Transverse colon (tissue), 4 donors: ENCODE results near the gene WNK2. TPM values are rescaled to one million over a fixed set of nuclear protein-coding genes. Genes with fewer than 3 reads are reported as not detected.

Experiments
- DNase-seq: peaks from one replicate; pipeline ENCODE4 v3.0.0-alpha.2; 2019
- H3K27ac ChIP-seq, 4 donors: fragments of 200-600 bp; sonication (generic); 2 replicates each; pipeline ENCODE4 v1.5.1; 2016 to 2018; ENCODE audit warnings: inconsistent platforms in 4 of 4
- H3K27me3 ChIP-seq: fragments of 200-600 bp; sonication (generic); 2 replicates; pipeline ENCODE4 v1.5.1; 2017; ENCODE audit warnings: inconsistent platforms
- H3K36me3 ChIP-seq, 4 donors: fragments of 200-600 bp; sonication (generic); 2 replicates each; pipeline ENCODE4 v1.5.1; 2017 to 2019; ENCODE audit warnings: inconsistent platforms in 4 of 4
- H3K4me1 ChIP-seq, 4 donors: fragments of 200-600 bp; sonication (generic); 2 replicates each; pipeline ENCODE4 v1.5.1; 2017 to 2020; ENCODE audit warnings: inconsistent platforms in 4 of 4
- H3K4me3 ChIP-seq, 4 donors: fragments of 200-600 bp; sonication (generic); 1 replicate in 1 of 4; 2 replicates in 3 of 4; pipeline versions ENCODE4 v1.5.1 to v1.6.1; 2017 to 2019; ENCODE audit warnings: inconsistent platforms in 4 of 4
- H3K9me3 ChIP-seq, 2 donors: fragments of 200-600 bp; sonication (generic); 2 replicates each; pipeline ENCODE4 v1.5.1; 2017 to 2019; ENCODE audit warnings: inconsistent platforms in 2 of 2
- EP300 ChIP-seq: sonication (generic); formaldehyde crosslinking; IDR thresholded peaks from one replicate; pipeline ENCODE4 v1.6.1; 2017; ENCODE audit warnings: antibody characterized with exemption, low read depth
- POLR2A ChIP-seq: fragments of 450-650 bp; IDR thresholded peaks from one replicate; pipeline ENCODE4 v1.6.1; 2016; ENCODE audit warnings: antibody characterized with exemption, mild to moderate bottlenecking, moderate library complexity
- POLR2AphosphoS5 ChIP-seq, 3 donors: sonication (generic); formaldehyde crosslinking; IDR thresholded peaks; one replicate each; pipeline ENCODE4 v1.6.1; 2016; ENCODE audit warnings: antibody characterized with exemption in 3 of 3
- whole genome bisulfite sequencing, 2 donors: methylation state at CpG; one replicate each; pipeline ENCODE4 v1.1.5; 2018; ENCODE audit warnings: low coverage in 1 of 2; 5-methylcytosine and 5-hydroxymethylcytosine counted together
- in situ Hi-C, 4 donors: fragments of 200-750 bp; cut with MboI; loops; one replicate each; pipeline versions ENCODE4 v1.15.0 to v1.15.1; 2017; ENCODE audit warnings: low sequenced_read_pairs in 3 of 4, low pct_ligation_motif_present in 1 of 4, low pct_unique_long_range_greater_than_20kb in 1 of 4
- intact Hi-C: fragments of 100-400 bp; cut with DNase I; formaldehyde crosslinking; loops from one replicate; pipeline ENCODE4 v1.15.1; 2023; ENCODE audit warnings: low total_unique reads
- total RNA-seq, 4 donors: library from RNA; depleted of rRNA; stranded (reverse); fragments of >200 nt; gene quantifications; one replicate each; pipeline ENCODE4 v1.1.0, GENCODE V29; 2016
- TF ChIP-seq, protein P1 (sequence below), 5 experiments: fragments of 200-600 bp in 3 of 5; fragments of 450-650 bp in 2 of 5; sonication (generic) in 3 of 5; IDR thresholded peaks; 1 replicate in 2 of 5; 2 replicates in 3 of 5; pipeline ENCODE4 v1.5.1; 2016 to 2017; ENCODE audit warnings: antibody characterized with exemption in 5 of 5, inconsistent platforms in 3 of 5, mild to moderate bottlenecking in 2 of 5, moderate library complexity in 1 of 5

WNK2 gene
- total RNA-seq, 4 donors from 2014 or later: 133 to 618 (median 157) TPM

DNA sequence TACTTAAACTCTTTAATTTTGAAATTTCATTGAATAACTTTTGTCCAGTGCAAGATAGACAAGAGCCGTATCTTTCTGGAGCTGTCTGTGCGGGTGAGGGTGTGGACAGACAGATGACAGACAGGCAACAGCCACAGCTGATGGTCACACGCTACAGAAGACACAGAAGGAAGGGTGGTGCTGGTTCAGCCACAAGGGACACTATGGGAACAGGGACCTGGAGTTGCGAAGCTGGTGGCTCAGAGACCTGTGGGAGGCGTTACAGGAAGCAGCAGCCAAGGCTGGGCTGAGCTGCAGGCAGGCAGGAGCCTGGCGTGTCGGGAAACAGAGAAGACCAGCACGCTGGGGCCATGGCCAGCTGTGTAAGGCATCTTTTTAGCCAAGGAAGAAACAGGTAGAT lies 104.4 kb downstream of the WNK2 start:
- Histone ChIP-seq H3K4me3 (no peak overlapping the region), H3K27me3 (no peaks in the 10 kb centered on the region), H3K9me3 (no peaks in the 10 kb centered on the region), H3K27ac (no peak overlapping the region), H3K36me3 (no peaks in the 10 kb centered on the region), H3K4me1 (no peaks in the 10 kb centered on the region)
- no peak for TF ChIP-seq POLR2A
- TF ChIP-seq, protein P1, sequence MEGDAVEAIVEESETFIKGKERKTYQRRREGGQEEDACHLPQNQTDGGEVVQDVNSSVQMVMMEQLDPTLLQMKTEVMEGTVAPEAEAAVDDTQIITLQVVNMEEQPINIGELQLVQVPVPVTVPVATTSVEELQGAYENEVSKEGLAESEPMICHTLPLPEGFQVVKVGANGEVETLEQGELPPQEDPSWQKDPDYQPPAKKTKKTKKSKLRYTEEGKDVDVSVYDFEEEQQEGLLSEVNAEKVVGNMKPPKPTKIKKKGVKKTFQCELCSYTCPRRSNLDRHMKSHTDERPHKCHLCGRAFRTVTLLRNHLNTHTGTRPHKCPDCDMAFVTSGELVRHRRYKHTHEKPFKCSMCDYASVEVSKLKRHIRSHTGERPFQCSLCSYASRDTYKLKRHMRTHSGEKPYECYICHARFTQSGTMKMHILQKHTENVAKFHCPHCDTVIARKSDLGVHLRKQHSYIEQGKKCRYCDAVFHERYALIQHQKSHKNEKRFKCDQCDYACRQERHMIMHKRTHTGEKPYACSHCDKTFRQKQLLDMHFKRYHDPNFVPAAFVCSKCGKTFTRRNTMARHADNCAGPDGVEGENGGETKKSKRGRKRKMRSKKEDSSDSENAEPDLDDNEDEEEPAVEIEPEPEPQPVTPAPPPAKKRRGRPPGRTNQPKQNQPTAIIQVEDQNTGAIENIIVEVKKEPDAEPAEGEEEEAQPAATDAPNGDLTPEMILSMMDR (IDR thresholded peaks at IDR 0.05): no peak
- TF ChIP-seq POLR2AphosphoS5 (IDR thresholded peaks at IDR 0.05): no peak
- no peak for TF ChIP-seq EP300
- no peak for DNase-seq
- in situ Hi-C loops (no loop called here), intact Hi-C loops (no loop called here)
- WGBS, 2 donors: 76 to 100% methylated on average over 5 to 8 of the region's 8 CpGs

DNA sequence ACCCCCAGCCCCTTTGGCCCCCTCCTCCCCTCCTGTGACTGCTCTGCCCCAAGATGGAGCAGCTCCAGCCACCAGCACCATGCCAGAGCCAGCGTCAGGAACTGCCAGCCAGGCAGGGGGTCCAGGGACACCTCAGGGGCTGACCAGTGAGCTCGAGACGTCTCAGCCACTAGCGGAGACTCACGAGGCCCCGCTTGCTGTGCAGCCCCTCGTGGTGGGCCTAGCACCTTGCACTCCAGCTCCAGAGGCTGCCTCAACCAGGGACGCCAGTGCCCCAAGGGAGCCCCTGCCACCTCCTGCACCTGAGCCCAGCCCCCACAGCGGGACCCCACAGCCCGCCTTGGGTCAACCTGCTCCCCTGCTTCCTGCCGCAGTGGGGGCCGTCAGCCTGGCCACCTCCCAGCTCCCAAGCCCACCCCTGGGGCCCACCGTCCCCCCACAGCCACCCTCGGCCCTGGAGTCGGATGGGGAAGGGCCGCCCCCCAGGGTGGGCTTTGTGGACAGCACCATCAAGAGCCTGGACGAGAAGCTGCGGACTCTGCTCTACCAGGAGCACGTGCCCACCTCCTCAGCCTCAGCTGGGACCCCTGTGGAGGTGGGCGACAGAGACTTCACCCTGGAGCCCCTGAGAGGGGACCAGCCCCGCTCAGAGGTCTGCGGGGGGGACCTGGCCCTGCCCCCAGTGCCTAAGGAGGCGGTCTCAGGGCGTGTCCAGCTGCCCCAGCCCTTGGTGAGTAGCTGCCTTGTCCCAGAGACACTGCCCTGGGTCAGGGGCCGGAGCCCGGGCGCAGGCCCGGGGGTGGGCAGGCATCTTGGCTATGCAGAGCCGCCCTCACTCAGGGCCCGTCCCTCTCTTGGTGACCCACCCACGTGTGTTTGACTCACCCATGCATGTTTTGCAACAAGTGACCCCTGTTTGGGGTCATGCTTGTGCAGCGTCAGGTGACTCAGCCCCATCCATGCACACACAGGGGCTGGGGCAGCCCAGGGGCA lies 105.2 kb downstream of the WNK2 start:
- H3K4me3 ChIP-seq: no peak overlapping the region

DNA sequence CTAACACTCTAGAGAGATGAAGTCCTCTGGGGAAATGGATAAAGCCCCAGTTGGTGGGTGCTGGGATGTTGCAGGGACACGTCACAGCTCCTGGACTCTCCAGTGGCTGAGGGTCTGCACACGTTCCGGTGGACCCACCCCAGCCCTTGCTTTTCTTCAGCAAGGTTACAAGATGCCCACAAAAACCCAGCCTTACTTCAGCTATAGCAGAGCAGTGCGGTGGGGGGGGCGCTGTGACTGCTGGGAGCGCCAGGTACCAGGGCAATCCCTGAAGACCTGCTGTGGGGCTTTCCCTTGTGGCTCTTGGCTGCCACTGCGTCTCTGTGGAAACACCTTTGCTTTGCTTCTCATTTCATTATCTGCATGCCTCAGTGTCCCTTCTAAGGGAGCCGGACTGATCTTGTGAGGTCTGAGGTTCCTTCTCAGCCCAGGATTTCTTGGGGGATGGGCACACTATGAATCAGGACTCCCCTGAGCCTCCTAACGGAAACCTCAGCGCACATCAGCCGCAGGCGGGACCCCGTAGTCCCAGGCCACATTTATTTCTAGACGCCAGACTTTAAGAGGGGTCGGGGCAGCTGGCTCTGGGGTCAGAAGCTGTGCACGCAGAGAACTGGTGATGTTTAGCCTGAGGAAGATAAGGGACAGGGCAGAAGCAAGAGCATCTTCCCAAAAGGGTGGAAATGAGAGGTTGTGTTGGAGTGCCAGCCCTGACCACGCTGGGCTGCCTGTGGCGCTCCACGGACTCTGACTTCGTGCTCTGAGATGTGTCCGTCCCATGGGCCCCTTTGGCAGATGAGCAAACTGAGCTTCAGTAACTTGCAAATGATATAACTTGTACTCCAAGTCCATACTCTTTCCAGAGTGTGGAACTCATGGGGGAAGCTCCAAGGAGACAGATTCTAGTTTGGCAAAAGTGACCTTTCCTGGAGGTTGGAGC lies 106.8 kb downstream of the WNK2 start:
- 82% methylated on average over 21 of the region's 21 CpGs; no CpG with 5 or more reads in 1 of the 2 donors for WGBS, 2 donors
- Histone ChIP-seq H3K27me3 (no peaks in the 10 kb centered on the region), H3K4me1 (peaks cover 0 to 12% (median 4%) of the 10 kb centered on the region in 4 donors), H3K36me3 (no peaks in the 10 kb centered on the region), H3K4me3 (no peak overlapping the region), H3K27ac (no peak overlapping the region), H3K9me3 (no peaks in the 10 kb centered on the region)
- intact Hi-C loops: no loop called here
- no peak for DNase-seq
- no peak for TF ChIP-seq EP300
- in situ Hi-C loops: no loop called here

More for the DNA sequence above, 105.2 kb downstream of the WNK2 start:
- Histone ChIP-seq H3K27me3 (no peaks in the 10 kb centered on the region), H3K27ac (no peak overlapping the region), H3K4me1 (no peaks in the 10 kb centered on the region), H3K36me3 (no peaks in the 10 kb centered on the region), H3K9me3 (no peaks in the 10 kb centered on the region)
- in situ Hi-C loops: no loop called here
- DNase-seq: no peak
- intact Hi-C loops: no loop called here
- no peak for TF ChIP-seq POLR2A
- TF ChIP-seq, protein P1 (IDR thresholded peaks at IDR 0.05): no peak
- TF ChIP-seq POLR2AphosphoS5 (IDR thresholded peaks at IDR 0.05): no peak
- no peak for TF ChIP-seq EP300
- 82% methylated on average over 19 of the region's 32 CpGs; no CpG with 5 or more reads in 1 of the 2 donors for WGBS, 2 donors

DNA sequence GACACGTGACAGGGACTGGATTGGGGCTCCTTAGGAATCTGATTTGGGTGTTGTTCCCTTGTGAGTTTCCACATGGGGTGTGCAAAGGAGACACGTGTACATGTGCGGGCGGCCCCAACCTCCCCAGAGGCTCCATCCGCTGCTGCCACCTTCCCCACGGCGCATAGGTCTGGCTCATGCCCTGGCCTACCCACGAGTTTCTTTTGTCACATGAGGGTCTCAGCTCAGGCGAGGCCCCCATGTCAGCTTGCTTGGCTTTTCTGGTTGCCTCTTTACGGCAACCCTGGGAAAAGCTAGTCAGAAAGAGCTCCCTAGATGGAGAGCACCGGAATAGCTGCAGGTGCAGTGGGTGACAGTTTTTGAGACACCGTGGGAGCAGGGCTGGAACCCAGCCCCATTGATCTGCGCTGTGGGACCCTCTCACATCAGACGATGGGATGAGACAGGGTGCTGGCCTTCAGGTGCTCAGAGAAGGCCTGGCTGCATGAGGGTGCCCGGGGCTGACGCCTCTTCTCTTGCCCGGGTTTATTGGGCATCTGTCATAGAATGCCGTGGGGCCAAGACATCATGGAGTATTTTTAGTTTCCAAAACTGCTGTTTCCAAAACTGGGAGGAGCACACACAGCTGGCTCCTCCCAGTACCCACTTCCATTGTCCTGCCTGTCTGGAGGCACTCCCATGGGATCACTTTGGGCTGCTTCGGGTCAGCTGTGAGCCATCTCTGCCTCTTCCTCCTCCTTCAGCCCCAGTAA lies 107.8 kb downstream of the WNK2 start:
- no peaks in the 10 kb centered on the region for H3K27me3 ChIP-seq
- H3K4me3 ChIP-seq: no peak overlapping the region
- WGBS, 2 donors: 78 to 83% methylated on average over 3 to 19 of the region's 19 CpGs
- TF ChIP-seq POLR2A (no peak), EP300 (no peak), POLR2AphosphoS5 (IDR thresholded peaks at IDR 0.05) (no peak)
- TF ChIP-seq, protein P1 (IDR thresholded peaks at IDR 0.05): no peak
- no peaks in the 10 kb centered on the region for H3K9me3 ChIP-seq
- intact Hi-C loops: no loop called here
- in situ Hi-C loops: no loop called here
- peaks cover 0 to 12% (median 4%) of the 10 kb centered on the region in 4 donors for H3K4me1 ChIP-seq
- H3K36me3 ChIP-seq: no peaks in the 10 kb centered on the region
- no peak overlapping the region for H3K27ac ChIP-seq
- DNase-seq: no peak
